Measurements from ENCODE around the gene CLDN18.

Gene CLDN18

DNA sequence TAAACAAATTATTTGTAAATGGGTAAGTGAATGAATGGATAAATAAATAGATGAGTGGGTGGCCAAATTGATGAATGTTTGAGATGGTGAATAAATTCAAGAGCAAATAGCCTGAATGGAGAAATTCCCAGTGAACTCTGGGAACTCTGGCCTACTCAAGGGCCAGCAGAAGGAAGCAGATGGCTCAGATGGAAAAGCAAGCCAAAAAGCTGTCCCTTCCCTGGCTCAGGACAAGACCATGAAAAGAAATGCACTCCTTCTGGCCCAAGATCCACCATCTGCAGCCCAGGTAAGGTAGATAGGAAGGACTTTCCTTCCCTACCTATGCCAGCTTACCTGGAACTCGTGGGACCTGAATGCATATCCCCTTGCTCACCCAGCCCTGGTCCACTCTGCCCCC, 37.6 kb upstream of the CLDN18 start:
- H3K9ac ChIP-seq, result no peak overlapping the region
- TF ChIP-seq, protein P1, sequence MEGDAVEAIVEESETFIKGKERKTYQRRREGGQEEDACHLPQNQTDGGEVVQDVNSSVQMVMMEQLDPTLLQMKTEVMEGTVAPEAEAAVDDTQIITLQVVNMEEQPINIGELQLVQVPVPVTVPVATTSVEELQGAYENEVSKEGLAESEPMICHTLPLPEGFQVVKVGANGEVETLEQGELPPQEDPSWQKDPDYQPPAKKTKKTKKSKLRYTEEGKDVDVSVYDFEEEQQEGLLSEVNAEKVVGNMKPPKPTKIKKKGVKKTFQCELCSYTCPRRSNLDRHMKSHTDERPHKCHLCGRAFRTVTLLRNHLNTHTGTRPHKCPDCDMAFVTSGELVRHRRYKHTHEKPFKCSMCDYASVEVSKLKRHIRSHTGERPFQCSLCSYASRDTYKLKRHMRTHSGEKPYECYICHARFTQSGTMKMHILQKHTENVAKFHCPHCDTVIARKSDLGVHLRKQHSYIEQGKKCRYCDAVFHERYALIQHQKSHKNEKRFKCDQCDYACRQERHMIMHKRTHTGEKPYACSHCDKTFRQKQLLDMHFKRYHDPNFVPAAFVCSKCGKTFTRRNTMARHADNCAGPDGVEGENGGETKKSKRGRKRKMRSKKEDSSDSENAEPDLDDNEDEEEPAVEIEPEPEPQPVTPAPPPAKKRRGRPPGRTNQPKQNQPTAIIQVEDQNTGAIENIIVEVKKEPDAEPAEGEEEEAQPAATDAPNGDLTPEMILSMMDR (IDR thresholded peaks at IDR 0.05), result no peak
- H2AFZ ChIP-seq, result no peak overlapping the region
- H3K4me1 ChIP-seq, result no peaks in the 10 kb centered on the region
- no peak overlapping the region for H3K4me2 ChIP-seq (ENCODE audit: low read length)
- H3K4me3 ChIP-seq (ENCODE audit: low read depth, low read length), result no peak overlapping the region
- no peak overlapping the region for H3K27ac ChIP-seq
- H3K9me3 ChIP-seq (ENCODE audit: control insufficient read depth, low read length), result no peaks in the 10 kb centered on the region
- H3K79me2 ChIP-seq, result no peaks in the 10 kb centered on the region
- H3K36me3 ChIP-seq (ENCODE audit: control insufficient read depth, insufficient read depth, low read length), result no peaks in the 10 kb centered on the region
- no peaks in the 10 kb centered on the region for H3K27me3 ChIP-seq (ENCODE audit: control insufficient read depth, insufficient read depth, low read length)

DNA sequence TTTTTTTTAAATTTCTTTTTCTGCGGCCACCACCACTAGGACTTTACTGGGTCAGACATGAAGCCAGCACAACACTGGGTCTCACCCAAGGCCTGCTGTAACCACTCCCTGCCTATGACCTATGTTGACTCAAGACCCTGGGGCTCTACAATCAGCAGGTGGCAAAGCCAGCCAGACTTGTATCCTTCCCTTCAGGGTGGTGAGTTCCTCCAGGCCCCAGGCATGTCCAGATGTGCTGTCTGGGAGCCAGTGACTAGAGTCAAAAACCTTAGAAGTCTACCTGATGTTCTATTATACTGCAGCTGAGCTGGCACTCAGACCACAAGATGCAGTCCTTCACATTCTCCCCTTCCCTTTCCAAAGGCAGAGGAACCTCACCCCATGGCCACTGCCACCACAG, 31.6 kb upstream of the CLDN18 start:
- no peak overlapping the region for H3K4me2 ChIP-seq (ENCODE audit: low read length)
- no peak overlapping the region for H3K4me3 ChIP-seq (ENCODE audit: low read depth, low read length)
- H3K4me1 ChIP-seq, result no peaks in the 10 kb centered on the region
- H3K9ac ChIP-seq, result no peak overlapping the region
- H2AFZ ChIP-seq, result no peak overlapping the region
- no peaks in the 10 kb centered on the region for H3K9me3 ChIP-seq (ENCODE audit: control insufficient read depth, low read length)
- no peak overlapping the region for H3K27ac ChIP-seq
- no peaks in the 10 kb centered on the region for H3K79me2 ChIP-seq
- TF ChIP-seq, protein P1 (IDR thresholded peaks at IDR 0.05), result no peak
- no peaks in the 10 kb centered on the region for H3K36me3 ChIP-seq (ENCODE audit: control insufficient read depth, insufficient read depth, low read length)
- no peaks in the 10 kb centered on the region for H3K27me3 ChIP-seq (ENCODE audit: control insufficient read depth, insufficient read depth, low read length)

GRCh38 chr3:137987723-137988122, 22.2 kb upstream of the CLDN18 start:
- TF ChIP-seq, protein P1 (IDR thresholded peaks at IDR 0.05), result no peak
- no peaks in the 10 kb centered on the region for H3K4me1 ChIP-seq
- H2AFZ ChIP-seq, result no peak overlapping the region
- H3K9ac ChIP-seq, result no peak overlapping the region
- no peaks in the 10 kb centered on the region for H3K79me2 ChIP-seq
- no peak overlapping the region for H3K4me3 ChIP-seq (ENCODE audit: low read depth, low read length)
- no peaks in the 10 kb centered on the region for H3K36me3 ChIP-seq (ENCODE audit: control insufficient read depth, insufficient read depth, low read length)
- H3K9me3 ChIP-seq (ENCODE audit: control insufficient read depth, low read length), result no peaks in the 10 kb centered on the region
- no peaks in the 10 kb centered on the region for H3K27me3 ChIP-seq (ENCODE audit: control insufficient read depth, insufficient read depth, low read length)
- H3K27ac ChIP-seq, result no peak overlapping the region
- no peak overlapping the region for H3K4me2 ChIP-seq (ENCODE audit: low read length)

DNA sequence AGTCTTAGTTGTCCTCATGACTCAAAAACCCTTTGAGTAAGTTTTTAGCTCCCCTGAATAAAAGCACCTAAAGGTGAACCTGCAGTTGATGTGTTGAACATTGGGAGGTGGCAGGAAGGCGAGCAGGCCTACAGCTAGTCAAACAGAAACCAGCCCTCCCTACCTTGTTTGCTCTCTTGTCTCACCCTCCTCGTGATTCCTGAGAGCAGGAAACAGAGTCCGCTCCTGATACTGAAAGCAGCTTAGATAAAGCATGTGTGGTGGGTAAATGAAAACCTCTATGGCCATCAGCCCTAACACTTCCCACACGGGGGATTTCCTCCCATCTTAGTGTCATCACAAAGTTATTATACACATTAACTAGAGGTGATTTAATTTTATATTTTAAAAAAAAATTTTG, 21.8 kb upstream of the CLDN18 start:
- H3K36me3 ChIP-seq (ENCODE audit: control insufficient read depth, insufficient read depth, low read length), result no peaks in the 10 kb centered on the region
- H3K4me2 ChIP-seq (ENCODE audit: low read length), result no peak overlapping the region
- H3K4me1 ChIP-seq, result no peaks in the 10 kb centered on the region
- no peak overlapping the region for H3K4me3 ChIP-seq (ENCODE audit: low read depth, low read length)
- no peaks in the 10 kb centered on the region for H3K79me2 ChIP-seq
- no peak overlapping the region for H2AFZ ChIP-seq
- H3K9me3 ChIP-seq (ENCODE audit: control insufficient read depth, low read length), result no peaks in the 10 kb centered on the region
- TF ChIP-seq, protein P1 (IDR thresholded peaks at IDR 0.05), result no peak
- H3K27ac ChIP-seq, result no peak overlapping the region
- no peaks in the 10 kb centered on the region for H3K27me3 ChIP-seq (ENCODE audit: control insufficient read depth, insufficient read depth, low read length)
- H3K9ac ChIP-seq, result no peak overlapping the region

- H3K27ac ChIP-seq, result no peak overlapping the region
- TF ChIP-seq, protein P1 (IDR thresholded peaks at IDR 0.05), result no peak
- H3K27me3 ChIP-seq (ENCODE audit: control insufficient read depth, insufficient read depth, low read length), result no peaks in the 10 kb centered on the region
- H3K9me3 ChIP-seq (ENCODE audit: control insufficient read depth, low read length), result no peaks in the 10 kb centered on the region
- no peaks in the 10 kb centered on the region for H3K79me2 ChIP-seq
- no peaks in the 10 kb centered on the region for H3K4me1 ChIP-seq
- H3K36me3 ChIP-seq (ENCODE audit: control insufficient read depth, insufficient read depth, low read length), result no peaks in the 10 kb centered on the region
- H2AFZ ChIP-seq, result no peak overlapping the region
- H3K9ac ChIP-seq, result no peak overlapping the region
- no peak overlapping the region for H3K4me3 ChIP-seq (ENCODE audit: low read depth, low read length)
- no peak overlapping the region for H3K4me2 ChIP-seq (ENCODE audit: low read length)
Observed at GRCh38 chr3:137988982-137989381, 21.0 kb upstream of the CLDN18 start.
